Activated CD4-positive, alpha-beta T cell treated with anti-CD3 and anti-CD28 coated beads for 1 hour (primary cell): Measurements from ENCODE around the gene RAB3A.
"Not testable (repeated sequence)": the region's sequence is repeated elsewhere in the genome, so short reads cannot be mapped to it uniquely, and the experiment has no call there.

Source experiments
- DNase-seq: peaks from one replicate; pipeline ENCODE4 v3.0.0-alpha.2; 2020

Gene RAB3A

DNA sequence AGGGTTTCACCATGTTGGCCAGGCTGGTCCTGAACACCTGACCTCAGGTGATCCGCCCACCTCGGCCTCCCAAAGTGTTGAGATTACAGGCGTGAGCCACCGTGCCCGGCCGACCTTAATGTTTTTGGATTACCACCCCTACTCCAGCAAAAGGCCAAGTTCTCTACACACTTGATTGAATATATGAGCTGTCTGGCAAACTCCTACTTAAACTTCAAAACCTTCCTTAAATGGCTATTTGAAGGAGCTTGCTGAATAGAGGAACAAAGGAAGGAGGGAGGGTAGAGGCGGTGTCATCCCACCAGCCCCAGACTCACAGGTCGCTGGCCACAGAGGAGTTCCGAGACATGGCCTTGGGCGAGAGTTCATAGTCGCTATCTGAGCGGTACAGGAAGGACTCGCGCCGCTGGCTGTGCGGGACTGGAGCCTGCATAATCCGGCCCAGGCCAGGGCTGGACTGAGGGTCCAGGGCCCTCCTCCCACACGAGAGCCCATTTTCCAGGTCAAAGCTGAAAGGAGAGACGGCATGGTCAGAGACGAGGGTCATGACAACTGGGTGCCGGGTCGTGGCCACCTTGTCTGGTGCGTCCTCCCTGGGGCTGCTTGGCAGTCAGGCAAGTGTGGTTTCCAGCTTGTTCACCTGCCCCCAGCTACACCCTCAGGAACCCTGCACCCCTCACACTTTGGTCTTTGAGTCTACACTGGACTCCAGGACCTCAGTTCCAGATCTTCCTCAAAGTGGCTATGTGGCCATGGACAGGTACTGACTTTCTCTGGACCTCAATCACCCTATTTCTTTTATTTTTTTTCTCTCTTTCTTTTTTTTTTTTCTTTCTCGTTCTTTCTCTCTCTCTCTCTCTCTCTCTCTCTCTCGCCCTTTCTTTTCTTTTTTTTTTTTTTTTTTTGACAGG is 18.2 kb upstream of the RAB3A start:
- no peak for DNase-seq

DNA sequence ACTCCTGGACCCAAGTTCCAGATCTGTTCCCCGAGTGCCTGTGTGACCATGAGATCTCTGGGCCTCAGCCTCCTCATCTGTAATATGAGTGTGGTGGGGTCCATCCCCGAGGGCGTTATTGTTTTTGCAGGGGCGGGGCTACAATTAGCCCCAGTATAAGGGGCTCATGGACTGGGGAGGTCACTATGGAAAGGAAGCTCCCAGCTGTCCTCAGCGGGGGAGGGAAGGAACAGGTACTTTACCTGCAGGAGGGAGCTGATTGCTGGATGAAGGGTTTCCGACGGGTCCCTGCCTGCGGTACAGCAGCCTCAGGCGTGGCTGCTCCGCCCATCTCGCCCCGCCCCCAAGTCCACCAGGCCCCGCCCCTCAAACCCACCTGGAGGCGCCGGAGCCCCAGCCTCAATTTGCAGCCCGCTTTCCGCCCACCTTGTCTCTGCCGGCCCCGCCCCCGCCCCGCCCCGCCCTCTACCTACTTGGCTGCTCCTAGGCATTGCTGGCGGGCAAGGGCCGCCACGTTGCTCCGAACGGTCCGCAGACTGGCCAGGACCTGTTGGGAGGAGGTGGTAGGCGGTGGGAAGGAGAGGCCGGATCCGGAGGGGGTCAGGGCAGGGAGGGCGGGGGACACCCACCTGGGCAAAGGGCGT is 16.9 kb upstream of the RAB3A start:
- DNase-seq: no peak

DNA sequence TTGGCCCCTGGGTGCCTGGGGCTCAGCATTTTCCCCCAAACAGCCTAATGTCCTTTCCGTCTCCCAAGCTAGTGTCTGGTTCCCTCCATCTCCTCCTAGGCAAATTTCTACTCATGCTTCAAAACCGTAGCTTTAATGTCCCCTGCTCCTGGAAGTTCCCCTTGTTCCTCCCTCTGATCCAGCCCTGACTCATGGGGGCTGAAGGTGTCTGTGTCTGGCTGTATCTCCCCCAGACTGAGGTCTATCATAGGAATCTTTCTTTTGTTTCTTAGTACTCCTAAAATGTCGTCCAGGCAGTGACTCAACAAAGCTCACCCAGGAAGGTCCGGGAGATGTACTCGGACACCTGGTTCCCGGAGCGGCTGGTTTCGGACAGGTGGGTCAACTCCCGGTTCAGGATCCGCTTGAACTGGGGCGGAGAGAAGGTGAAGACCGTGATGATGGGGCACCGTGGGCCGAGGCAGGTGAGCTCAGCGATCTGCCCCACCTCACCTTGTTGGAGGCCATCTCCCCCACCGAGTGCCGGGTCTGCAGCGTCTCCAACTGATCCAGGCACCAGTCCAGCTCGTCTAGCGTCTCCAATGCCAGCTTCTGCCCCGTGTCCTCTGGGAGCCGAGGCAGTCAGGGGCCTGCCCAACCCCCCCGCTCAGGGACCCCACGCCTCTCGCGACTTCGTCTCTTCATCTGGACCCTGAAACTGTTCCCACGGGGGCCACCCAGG is 16.2 kb upstream of the RAB3A start:
- DNase-seq: no peak

DNA sequence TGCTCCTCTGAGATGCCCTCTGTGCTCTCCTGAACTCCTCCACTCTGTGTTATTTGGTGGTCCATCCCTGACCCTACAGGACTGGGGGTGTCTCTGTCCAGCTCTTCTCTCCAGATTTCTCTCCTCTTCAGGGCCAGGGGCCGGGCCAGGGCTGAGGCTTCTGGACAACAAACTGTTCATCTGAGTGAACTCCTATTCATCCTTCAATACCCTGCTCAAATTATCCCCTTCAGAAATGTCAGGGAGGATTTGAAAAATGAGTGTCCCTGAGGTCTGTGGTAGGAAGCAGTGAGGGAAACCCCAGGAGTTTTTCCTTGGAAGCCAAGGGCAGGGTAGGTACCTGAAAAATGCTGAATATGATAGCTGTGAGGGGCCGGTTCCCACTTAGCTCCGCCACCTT is 14.8 kb upstream of the RAB3A start:
- DNase-seq: no peak

DNA sequence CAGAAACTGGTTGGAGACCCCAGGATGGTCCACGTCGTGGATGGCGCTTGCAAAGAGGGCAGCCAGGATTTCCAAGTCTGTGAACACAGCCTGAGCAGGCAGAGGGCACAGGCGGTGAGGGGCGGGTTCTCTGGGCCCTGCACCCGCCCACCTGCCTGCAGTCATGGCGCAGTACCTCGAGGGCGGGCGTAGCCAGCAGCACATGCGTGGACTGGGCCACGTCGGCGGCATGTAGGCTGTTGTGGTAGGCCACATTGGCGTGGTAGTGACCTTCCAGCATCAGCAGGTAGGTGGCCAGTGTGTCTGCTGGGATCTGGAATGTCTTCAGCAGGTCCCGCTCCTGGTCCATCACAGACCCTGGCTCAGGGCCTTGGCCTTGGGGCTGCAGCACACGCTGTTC is 14.3 kb upstream of the RAB3A start:
- DNase-seq: no peak

DNA sequence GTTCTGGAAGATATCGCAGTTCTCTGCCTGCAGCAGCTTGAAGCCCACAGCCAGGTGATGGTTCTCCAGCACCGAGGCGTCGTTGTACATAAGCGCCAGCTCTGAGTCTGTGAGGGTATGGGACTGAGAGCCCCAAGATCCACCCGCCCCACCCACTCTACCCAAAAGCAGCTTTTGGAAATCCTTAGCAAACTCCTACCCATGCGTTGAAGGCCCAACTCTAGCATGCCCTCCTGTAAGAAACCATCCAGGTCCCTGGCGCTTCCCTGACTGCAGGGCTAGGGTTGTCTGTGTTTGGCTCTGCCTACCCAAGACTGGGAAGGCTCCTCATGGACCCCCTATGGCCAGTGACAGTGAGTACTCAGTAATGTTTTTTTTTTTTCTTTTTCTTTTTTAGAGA is 12.9 kb upstream of the RAB3A start:
- no peak for DNase-seq

DNA sequence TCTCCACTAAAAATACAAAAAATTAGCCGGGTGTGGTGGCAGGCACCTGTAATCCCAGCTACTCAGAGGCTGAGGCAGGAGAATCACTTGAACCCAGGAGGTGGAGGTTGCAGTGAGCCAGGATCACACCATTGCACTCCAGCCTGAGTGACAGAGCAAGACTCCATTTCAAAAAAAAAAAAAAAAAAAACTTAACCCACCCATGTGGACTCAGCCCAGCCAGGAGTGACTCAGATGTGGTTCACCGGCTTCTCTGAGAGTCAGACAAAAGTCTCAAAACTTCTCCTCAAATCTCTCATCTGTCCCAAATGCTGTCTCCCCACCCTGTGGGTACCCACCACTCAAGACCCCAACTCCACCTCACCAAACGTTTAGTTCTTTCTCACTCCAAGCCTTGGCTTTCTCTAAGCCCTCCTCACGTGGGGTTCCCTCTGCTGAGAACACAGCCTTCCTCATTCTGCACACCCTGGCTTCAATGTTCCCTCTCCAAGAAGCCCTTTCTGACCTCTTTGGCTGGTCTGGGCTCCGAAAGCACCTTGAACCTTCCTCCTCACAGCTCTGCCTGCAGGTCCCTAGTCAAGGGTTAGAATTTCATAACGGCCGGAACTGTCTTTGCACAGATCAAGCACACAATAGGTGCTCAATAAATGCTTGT is 11.1 kb upstream of the RAB3A start:
- DNase-seq: no peak

DNA sequence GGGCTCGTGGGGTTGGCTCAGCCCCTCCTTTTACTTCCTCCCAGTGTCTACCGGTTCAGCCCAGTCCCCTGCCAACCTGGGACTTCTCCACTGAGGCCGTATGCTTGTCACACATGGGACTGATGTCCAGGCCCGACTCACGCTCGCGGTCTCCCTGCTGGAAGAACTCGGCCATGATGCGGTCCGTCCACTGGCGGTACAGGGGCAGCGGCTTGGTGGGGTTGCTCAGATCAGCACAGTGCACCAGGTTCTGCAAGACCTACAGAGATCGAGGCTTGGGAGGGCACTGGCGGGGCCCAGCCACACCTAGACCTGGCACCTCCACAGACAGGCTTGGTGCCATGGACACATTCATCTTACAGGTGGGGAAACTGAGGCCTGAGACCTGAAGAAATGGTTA is 7.8 kb upstream of the RAB3A start:
- no peak for DNase-seq

DNA sequence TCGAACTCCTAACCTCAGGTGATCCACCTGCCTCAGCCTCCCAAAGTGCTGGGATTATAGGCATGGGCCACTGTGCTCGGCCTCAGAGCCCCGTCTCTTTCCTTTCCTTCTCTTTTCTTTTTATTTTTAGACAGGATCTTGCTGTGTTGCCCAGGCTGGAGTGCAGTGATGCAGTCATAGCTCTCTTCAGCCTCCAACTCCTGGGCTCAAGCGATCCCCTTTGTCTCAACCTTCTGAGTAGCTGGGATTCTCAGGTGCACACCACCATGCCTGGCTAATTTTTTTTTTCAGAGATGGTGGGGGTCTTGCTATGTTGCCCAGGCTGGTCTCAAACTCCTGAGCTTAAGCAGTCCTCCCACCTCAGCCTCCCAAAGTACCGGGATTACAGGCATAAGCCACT is 6.1 kb upstream of the RAB3A start:
- DNase-seq: not testable (repeated sequence)

DNA sequence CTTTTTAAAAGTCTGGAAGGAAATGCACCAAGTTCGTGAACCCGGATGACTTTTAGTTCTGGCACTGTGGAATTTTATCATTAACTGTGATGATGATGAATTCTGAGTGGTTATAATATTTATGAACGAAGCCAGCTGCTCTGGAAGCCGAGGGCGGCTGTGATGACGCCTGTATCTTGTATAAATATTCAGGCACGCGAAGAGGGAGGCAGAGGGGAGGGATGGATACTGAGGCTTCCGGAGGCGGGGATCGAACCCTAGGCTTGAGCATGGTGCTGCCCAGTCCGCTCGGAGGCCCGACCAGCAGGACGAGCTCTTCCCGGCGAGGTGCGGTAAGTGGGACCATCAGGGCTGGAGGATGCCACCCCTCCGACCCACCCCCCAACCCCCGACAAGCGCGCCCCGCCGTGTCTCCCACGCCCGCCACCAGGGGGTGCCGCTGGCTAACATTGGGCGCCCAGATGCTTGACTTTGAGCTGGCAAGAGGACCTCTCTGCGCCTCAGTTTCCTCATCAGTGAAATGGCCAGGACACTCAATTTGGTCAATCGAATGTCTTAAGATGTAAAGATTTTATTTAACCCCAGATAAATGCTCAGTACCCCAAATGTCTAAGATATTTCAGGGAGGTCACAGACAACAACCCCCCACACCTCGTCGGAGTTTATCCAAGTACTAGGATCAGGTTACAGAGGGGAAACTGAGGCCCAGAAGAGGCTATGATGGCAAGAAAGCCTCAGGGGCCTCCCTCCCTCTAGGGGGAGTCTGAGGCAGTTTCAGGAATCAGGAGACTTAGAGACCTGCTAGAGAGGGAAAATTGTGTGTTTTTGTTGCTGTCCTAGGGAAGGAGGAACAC is 4.5 kb upstream of the RAB3A start:
- DNase-seq: peak; percentile 37

DNA sequence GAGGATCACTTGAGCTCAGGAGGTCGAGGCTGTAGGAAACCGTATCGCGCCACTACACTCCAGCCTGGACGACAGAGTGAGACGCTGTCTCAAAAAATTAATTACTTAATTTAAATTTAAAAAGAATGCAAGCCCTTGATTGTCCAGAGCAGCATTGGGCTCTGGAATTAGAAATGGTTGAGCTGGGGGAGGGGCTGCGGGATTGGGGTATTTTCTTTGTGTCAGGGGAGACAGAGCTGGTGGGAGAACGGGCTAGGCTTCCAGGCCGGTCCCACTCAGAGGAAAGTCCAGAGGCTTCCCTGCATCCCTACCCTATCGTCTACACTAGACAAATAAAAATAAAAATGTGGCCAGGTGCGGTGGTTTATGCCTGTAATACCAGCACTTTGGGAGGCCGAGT is 2.2 kb upstream of the RAB3A start:
- DNase-seq: no peak

DNA sequence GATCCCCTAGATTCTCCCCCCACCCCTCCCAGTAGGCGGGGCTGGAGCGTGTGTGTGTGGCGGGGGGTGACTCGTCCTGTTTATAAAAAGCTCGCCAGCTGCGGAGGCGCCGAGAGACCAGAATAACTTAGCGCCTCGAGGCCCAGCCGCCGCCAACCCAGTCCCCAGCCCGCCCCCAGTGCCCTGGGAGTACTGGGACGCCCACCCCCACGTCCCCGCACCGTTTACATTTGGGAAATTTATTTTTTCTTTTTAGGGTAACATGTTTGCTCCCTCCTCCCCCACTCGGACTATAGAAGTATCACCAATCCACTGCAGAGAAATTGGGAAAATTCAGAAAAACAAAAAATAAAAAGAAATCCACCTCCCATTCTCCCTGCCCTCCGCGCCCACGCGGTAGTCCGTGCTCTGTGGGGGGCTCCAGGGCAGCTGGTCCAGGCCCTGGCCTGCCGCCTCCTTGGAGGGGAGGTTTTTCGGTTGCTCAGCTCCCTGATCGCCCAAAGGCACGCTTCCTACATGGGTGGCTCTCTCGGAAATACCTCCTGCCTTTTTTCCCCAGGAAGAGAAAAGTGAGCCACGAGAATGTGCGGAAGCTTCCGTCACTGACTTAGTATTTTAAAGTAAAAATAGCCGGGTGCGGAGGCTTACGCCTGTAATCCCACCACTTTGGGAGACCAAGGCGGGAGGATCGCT is 1.5 kb upstream of the RAB3A start:
- DNase-seq: peak; percentile 42

DNA sequence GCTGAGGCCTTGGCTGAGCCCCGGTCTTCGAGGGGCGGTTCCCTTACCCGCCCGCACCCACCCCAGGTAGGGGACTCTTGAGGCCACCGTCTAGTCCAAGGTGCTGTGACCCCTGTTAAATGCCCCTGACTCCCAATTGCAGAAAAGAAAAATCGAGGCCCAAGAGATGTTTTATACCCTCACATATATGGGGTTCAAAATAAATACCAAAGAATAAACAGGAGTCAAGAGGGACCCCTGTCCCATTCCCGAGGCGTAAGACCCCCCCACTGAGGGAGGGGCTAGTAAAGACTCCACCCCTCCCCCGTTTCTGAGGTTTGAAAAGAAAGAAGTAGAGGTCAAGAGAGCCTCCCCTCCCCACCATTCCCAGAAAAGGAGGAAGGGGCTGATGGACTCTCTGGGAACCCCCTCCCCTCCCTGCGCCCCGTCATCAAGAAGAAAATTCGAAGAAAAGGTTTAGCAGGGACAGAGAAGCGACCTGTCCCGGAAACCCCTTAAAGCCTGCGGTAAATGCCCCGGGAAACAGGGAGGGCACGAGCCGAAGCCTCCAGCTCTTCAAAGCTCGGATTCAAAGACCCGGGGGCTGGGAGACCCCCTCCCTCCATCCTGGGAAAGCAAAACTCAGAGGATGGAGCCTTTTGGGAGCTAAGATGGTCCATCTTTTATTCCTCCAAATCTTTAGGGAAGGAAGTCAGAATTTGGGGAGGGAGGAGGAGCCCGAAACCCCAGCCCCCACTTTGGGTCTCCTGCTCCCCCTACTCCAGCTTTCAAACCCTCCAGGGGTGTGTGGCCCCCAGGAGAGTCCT is 755 bp upstream of the RAB3A start:
- DNase-seq: no peak

DNA sequence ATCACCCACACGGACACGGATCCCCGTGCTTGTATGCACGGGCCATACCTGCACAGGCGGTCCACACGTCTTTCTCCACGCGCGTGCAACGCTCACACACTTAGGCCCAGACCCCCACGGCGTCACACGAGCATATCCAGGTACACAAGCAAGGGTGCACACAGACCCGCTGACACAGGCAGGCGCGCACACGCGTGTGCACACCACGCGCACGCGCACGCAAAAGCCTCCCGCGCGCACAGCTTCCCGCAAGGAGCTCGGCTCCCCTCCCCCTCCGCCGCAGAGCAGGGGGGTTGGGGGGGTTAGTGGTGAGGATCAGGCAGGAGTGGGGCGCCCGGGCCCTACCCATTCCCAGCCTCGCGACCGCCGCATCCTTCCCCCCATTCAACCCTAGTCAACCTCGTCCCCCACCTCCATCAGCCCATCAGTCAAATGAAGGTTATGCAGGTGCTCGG is 407 bp downstream of the RAB3A start:
- no peak for DNase-seq

DNA sequence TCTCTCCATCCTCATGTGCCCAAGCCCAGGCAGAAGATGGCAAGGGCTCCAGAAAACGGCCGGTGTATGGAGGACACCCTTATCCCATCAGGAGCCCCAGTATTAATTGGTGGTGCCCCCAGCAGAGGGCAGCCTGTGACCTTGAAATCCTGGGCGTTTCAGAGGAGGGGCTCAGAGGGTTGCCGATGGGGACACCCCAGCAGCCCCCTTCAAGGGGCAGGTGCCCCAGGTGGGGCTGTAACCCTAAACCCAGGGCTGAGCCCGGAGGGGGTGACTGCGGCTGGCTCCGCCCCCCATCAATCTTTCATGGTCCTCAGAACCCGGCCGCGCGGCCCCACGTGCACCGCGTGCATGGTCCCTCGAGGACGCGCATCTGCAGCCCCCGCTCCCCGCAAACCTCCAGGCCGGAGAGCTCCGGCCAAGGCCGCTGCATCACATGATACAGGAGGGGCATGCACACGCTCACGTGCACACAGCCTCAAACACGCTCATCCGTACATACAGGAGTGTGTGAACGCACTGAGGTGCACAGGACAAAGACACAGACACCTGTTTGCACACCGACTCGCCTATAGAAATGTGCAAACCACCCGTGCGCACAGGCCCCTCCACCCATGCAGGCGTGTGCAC is 949 bp downstream of the RAB3A start:
- no peak for DNase-seq

DNA sequence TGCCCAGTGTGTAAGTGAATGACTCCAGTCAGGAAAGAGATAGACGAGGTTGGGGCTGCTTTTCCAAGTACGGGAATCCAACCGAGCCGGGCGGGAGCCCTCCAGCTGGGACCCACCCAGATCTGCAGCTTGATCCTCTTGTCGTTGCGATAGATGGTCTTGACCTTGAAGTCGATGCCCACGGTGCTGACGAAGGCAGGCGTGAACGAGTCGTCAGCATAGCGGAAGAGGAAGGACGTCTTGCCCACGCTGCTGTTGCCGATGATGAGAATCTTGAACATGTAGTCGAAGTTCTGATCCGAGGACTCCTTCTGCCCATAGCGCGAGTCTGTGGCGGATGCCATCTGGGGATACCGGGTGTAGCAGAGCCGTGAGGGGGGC is 1.5 kb downstream of the RAB3A start:
- no peak for DNase-seq

DNA sequence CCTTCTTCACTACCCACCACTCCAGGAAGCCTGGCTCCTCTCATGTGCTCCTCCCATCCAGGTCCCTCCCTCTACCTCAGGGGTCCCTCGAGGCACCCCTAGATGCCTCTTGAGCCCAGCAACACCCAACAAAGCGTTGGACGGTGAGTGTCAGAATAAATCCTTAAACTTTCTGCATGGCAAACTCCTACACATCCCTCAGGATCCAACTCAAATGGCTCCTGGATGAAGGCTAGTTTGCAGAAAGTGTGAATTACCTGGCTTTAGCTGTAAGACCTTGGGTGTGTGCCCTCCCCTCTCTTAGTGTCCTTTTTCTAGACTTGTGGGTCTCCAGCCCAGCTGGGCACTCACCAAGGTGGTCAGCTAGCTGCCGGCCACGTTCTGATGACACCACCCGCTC is 5.5 kb downstream of the RAB3A start:
- no peak for DNase-seq

DNA sequence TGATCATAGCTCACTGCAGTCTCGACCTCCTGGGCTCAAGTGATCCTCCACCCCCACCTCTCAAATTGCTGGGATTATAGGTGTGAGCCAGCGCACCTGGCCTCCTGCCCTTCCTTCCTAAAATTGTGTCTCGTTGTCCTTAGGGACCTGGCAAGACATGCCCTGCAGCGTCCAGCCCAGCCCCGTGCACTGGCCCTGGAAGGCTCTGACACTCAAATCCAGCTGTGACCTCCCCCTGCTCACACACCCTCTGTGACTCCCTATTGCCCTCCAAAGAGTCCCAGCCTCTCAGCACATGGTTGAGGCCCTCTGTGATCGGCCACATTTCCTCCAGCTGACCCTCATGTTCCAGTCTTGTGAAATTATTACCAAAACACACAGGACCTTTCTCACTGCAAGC is 5.9 kb downstream of the RAB3A start:
- no peak for DNase-seq

DNA sequence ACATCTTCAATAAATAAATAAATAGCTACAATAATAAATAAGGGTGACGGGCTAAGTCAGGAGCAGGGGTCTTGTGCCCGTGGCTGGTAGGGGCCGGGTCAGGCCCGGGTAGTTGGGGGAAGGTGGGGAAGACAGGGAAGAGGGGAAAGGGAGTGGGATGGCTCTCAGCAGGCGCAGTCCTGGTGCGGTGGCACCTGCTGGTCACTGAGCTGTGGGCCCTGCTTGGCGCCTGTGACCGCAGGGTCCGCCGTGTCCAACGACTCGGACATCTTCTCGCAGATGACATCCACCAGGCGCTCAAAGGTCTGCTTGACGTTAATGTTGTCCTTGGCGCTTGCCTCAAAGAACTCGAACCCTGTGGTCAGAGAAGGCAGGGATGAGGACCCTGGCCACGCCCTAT is 6.5 kb downstream of the RAB3A start:
- no peak for DNase-seq

DNA sequence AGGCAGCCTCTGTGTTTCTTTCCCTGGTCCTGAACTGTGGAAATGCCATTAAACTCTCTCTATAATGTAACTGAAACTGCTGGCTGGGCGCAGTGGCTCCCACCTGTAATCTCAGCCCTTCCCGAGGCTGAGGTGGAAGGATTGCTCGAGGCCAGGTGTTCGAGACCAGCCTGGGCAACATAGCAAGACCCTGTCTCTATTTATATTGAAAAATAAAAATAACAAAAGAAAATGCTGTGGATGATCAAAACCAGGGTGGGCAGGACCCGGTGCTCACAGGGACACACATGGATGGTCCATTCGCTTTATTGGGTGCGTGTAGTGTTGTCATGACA is 7.4 kb downstream of the RAB3A start:
- no peak for DNase-seq
